WTC11 (cell line): ENCODE data around the gene GLRA3. TPM values are rescaled to one million over a fixed set of nuclear protein-coding genes. Genes with fewer than 3 reads are reported as not detected.

ENCODE experiments used
- ATAC-seq: fragments of 200-7000 bp; cut with Tn5 transposase; 2 replicates; pipeline ENCODE4 v1.10.0; 2021; ENCODE audit warnings: mild to moderate bottlenecking, moderate library complexity
- CTCF ChIA-PET: fragments of 300-600 bp; sonication (Branson Sonifier 250); formaldehyde crosslinking; loops from one replicate; lab custom pipeline; 2021; ENCODE audit warnings: antibody characterized with exemption; lab: Charles Lee
- POLR2A ChIA-PET: fragments of 350-600 bp; sonication (Branson Sonifier 250); formaldehyde crosslinking; loops from one replicate; lab custom pipeline; 2021; ENCODE audit warnings: antibody characterized with exemption; lab: Charles Lee
- DNase-seq: peaks from one replicate; pipeline ENCODE4 v3.0.0; 2021; ENCODE audit warnings: low spot score
- H3K27ac Mint-ChIP-seq: 2 replicates; pipeline ENCODE4 v1.8.0; 2021; ENCODE audit warnings: mixed read lengths
- H3K27me3 Mint-ChIP-seq: 2 replicates; pipeline ENCODE4 v1.8.0; 2021; ENCODE audit warnings: low read depth, mild to moderate bottlenecking, moderate library complexity, mixed read lengths
- H3K36me3 Mint-ChIP-seq: 2 replicates; pipeline ENCODE4 v1.8.0; 2021; ENCODE audit warnings: mixed read lengths
- H3K4me1 Mint-ChIP-seq: 2 replicates; pipeline ENCODE4 v1.8.0; 2022; ENCODE audit warnings: mixed read lengths
- H3K4me3 Mint-ChIP-seq: 2 replicates; pipeline ENCODE4 v1.8.0; 2021; ENCODE audit warnings: mild to moderate bottlenecking, moderate library complexity, mixed read lengths
- H3K9me3 Mint-ChIP-seq: 2 replicates; pipeline ENCODE4 v1.8.0; 2021; ENCODE audit warnings: mixed read lengths
- ATF1 ChIP-seq: sonication (generic); formaldehyde crosslinking; IDR thresholded peaks from 2 replicates; pipeline ENCODE4 v1.8.1; 2023; ENCODE audit warnings: mild to moderate bottlenecking, moderate library complexity, missing genetic modification reagents
- HMGXB4 ChIP-seq: sonication (generic); formaldehyde crosslinking; IDR thresholded peaks from 2 replicates; pipeline ENCODE4 v1.8.1; 2023; ENCODE audit warnings: mild to moderate bottlenecking, moderate library complexity, missing genetic modification reagents
- JUN ChIP-seq: sonication (generic); formaldehyde crosslinking; IDR thresholded peaks from 2 replicates; pipeline ENCODE4 v1.8.0; 2023; ENCODE audit warnings: mild to moderate bottlenecking, missing genetic modification reagents
- KAT7 ChIP-seq: sonication (generic); formaldehyde crosslinking; IDR thresholded peaks from 2 replicates; pipeline ENCODE4 v1.8.1; 2023; ENCODE audit warnings: missing genetic modification reagents, mild to moderate bottlenecking, borderline replicate concordance
- MXD4 ChIP-seq: fragments of 250-450 bp; sonication (Bioruptor Pico); IDR thresholded peaks from 2 replicates; pipeline ENCODE4 v1.8.0; 2021; ENCODE audit warnings: mild to moderate bottlenecking, moderate library complexity, borderline replicate concordance
- NFE2L1 ChIP-seq: sonication (generic); formaldehyde crosslinking; IDR thresholded peaks from 2 replicates; pipeline ENCODE4 v1.8.1; 2023; ENCODE audit warnings: missing genetic modification reagents
- NR1H2 ChIP-seq: sonication (generic); formaldehyde crosslinking; IDR thresholded peaks from 2 replicates; pipeline ENCODE4 v1.9.0; 2021; ENCODE audit warnings: mild to moderate bottlenecking, moderate library complexity, missing genetic modification reagents
- TCF7 ChIP-seq: sonication (generic); formaldehyde crosslinking; IDR thresholded peaks from 2 replicates; pipeline ENCODE4 v1.8.0; 2022; ENCODE audit warnings: mild to moderate bottlenecking, low read depth, missing genetic modification reagents, moderate library complexity
- TEAD1 ChIP-seq: sonication (generic); formaldehyde crosslinking; IDR thresholded peaks from 2 replicates; pipeline ENCODE4 v1.8.0; 2022; ENCODE audit warnings: mild to moderate bottlenecking, missing genetic modification reagents
- TEAD4 ChIP-seq: sonication (generic); formaldehyde crosslinking; IDR thresholded peaks from 2 replicates; pipeline ENCODE4 v1.8.0; 2022; ENCODE audit warnings: mild to moderate bottlenecking, missing genetic modification reagents
- ZNF138 ChIP-seq: sonication (generic); formaldehyde crosslinking; conservative IDR thresholded peaks from 2 replicates; pipeline ENCODE4 v1.8.1; 2022; ENCODE audit warnings: mild to moderate bottlenecking, moderate library complexity, missing genetic modification reagents
- ZNF219 ChIP-seq: sonication (generic); formaldehyde crosslinking; IDR thresholded peaks from 2 replicates; pipeline ENCODE4 v1.8.0; 2023; ENCODE audit warnings: missing genetic modification reagents, mild to moderate bottlenecking, borderline replicate concordance
- ZNF263 ChIP-seq: sonication (generic); formaldehyde crosslinking; IDR thresholded peaks from 2 replicates; pipeline ENCODE4 v1.8.1; 2022; ENCODE audit warnings: low read depth, mild to moderate bottlenecking, moderate library complexity, missing genetic modification reagents
- ZNF416 ChIP-seq: fragments of 250-450 bp; sonication (Bioruptor Pico); IDR thresholded peaks from 2 replicates; pipeline ENCODE4 v1.9.0; 2021; ENCODE audit warnings: mild to moderate bottlenecking, inconsistent platforms
- total RNA-seq: library from RNA; stranded (reverse); gene quantifications from 3 replicates; pipeline ENCODE4 v1.2.3, GENCODE V29; 2021
- TF ChIP-seq, protein P1 (sequence below): fragments of 250-450 bp; sonication (Bioruptor Pico); IDR thresholded peaks from 2 replicates; pipeline ENCODE4 v1.8.0; 2021; ENCODE audit warnings: mild to moderate bottlenecking
- TF ChIP-seq, protein P2 (sequence below): sonication (generic); formaldehyde crosslinking; IDR thresholded peaks from 2 replicates; pipeline ENCODE4 v1.8.0; 2023; ENCODE audit warnings: missing genetic modification reagents, mild to moderate bottlenecking, borderline replicate concordance
- TF ChIP-seq, protein P3 (sequence below): sonication (generic); formaldehyde crosslinking; IDR thresholded peaks from 2 replicates; pipeline ENCODE4 v1.8.1; 2023; ENCODE audit warnings: mild to moderate bottlenecking, missing genetic modification reagents

GLRA3 gene
- total RNA-seq, 1 experiment from 2014 or later: 0.15 TPM

GRCh38 chr4:174686826-174687225, 142.2 kb downstream of the GLRA3 start:
- no peak overlapping the region for H3K4me3 Mint-ChIP-seq
- H3K27me3 Mint-ChIP-seq: no peaks in the 10 kb centered on the region; the same call in 1 of the 2 replicates
- TF ChIP-seq ZNF416 (CRISPR knock-in tag) (no peak), NFE2L1 (CRISPR knock-in tag) (no peak), TCF7 (CRISPR knock-in tag) (no peak)
- POLR2A ChIA-PET: no interaction called here
- H3K36me3 Mint-ChIP-seq: peaks cover 20% of the 10 kb centered on the region
- no peak overlapping the region for H3K27ac Mint-ChIP-seq
- CTCF ChIA-PET: no interaction called here
- peaks cover 26% of the 10 kb centered on the region for H3K9me3 Mint-ChIP-seq
- ATAC-seq: no peak
- H3K4me1 Mint-ChIP-seq: no peaks in the 10 kb centered on the region
- DNase-seq: no peak

GRCh38 chr4:174681723-174682300, 147.2 kb downstream of the GLRA3 start:
- ATAC-seq: no peak
- H3K27me3 Mint-ChIP-seq: no peaks in the 10 kb centered on the region
- ChIA-PET CTCF (no interaction called here), POLR2A (no interaction called here)
- no peaks in the 10 kb centered on the region for H3K4me1 Mint-ChIP-seq
- no peak for TF ChIP-seq NR1H2 (CRISPR knock-in tag)
- no peak for TF ChIP-seq HMGXB4 (CRISPR knock-in tag)
- TF ChIP-seq KAT7 (CRISPR knock-in tag): no peak
- no peak for TF ChIP-seq ATF1
- TF ChIP-seq ZNF219 (CRISPR knock-in tag): no peak
- TF ChIP-seq, protein P1, sequence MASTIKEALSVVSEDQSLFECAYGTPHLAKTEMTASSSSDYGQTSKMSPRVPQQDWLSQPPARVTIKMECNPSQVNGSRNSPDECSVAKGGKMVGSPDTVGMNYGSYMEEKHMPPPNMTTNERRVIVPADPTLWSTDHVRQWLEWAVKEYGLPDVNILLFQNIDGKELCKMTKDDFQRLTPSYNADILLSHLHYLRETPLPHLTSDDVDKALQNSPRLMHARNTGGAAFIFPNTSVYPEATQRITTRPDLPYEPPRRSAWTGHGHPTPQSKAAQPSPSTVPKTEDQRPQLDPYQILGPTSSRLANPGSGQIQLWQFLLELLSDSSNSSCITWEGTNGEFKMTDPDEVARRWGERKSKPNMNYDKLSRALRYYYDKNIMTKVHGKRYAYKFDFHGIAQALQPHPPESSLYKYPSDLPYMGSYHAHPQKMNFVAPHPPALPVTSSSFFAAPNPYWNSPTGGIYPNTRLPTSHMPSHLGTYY (CRISPR knock-in tag): no peak
- TF ChIP-seq ZNF263 (CRISPR knock-in tag): no peak
- no peak for TF ChIP-seq TEAD4 (CRISPR knock-in tag)
- no peak for TF ChIP-seq TEAD1 (CRISPR knock-in tag)
- TF ChIP-seq, protein P2, sequence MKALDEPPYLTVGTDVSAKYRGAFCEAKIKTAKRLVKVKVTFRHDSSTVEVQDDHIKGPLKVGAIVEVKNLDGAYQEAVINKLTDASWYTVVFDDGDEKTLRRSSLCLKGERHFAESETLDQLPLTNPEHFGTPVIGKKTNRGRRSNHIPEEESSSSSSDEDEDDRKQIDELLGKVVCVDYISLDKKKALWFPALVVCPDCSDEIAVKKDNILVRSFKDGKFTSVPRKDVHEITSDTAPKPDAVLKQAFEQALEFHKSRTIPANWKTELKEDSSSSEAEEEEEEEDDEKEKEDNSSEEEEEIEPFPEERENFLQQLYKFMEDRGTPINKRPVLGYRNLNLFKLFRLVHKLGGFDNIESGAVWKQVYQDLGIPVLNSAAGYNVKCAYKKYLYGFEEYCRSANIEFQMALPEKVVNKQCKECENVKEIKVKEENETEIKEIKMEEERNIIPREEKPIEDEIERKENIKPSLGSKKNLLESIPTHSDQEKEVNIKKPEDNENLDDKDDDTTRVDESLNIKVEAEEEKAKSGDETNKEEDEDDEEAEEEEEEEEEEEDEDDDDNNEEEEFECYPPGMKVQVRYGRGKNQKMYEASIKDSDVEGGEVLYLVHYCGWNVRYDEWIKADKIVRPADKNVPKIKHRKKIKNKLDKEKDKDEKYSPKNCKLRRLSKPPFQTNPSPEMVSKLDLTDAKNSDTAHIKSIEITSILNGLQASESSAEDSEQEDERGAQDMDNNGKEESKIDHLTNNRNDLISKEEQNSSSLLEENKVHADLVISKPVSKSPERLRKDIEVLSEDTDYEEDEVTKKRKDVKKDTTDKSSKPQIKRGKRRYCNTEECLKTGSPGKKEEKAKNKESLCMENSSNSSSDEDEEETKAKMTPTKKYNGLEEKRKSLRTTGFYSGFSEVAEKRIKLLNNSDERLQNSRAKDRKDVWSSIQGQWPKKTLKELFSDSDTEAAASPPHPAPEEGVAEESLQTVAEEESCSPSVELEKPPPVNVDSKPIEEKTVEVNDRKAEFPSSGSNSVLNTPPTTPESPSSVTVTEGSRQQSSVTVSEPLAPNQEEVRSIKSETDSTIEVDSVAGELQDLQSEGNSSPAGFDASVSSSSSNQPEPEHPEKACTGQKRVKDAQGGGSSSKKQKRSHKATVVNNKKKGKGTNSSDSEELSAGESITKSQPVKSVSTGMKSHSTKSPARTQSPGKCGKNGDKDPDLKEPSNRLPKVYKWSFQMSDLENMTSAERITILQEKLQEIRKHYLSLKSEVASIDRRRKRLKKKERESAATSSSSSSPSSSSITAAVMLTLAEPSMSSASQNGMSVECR (CRISPR knock-in tag): no peak
- no peak for TF ChIP-seq JUN
- TF ChIP-seq ZNF138 (CRISPR knock-in tag): no peak
- TF ChIP-seq, protein P3, sequence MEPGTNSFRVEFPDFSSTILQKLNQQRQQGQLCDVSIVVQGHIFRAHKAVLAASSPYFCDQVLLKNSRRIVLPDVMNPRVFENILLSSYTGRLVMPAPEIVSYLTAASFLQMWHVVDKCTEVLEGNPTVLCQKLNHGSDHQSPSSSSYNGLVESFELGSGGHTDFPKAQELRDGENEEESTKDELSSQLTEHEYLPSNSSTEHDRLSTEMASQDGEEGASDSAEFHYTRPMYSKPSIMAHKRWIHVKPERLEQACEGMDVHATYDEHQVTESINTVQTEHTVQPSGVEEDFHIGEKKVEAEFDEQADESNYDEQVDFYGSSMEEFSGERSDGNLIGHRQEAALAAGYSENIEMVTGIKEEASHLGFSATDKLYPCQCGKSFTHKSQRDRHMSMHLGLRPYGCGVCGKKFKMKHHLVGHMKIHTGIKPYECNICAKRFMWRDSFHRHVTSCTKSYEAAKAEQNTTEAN (CRISPR knock-in tag): no peak
- no peak for TF ChIP-seq MXD4 (CRISPR knock-in tag)
- TF ChIP-seq, all 79 proteins: peak for 0
- Mint-ChIP-seq H3K4me3 (no peak overlapping the region), H3K27ac (no peak overlapping the region), H3K36me3 (no peaks in the 10 kb centered on the region), H3K9me3 (no peaks in the 10 kb centered on the region)
- no peak for DNase-seq
